Osteoblast (primary cell): ENCODE results near the gene TAF4. TPM values are rescaled to one million over a fixed set of nuclear protein-coding genes. Genes with fewer than 3 reads are reported as not detected.
A peak's percentile ranks its signal among the peaks of the same experiment; 100 is the strongest.

Source experiments
- DNase-seq: peaks from one replicate; pipeline ENCODE4 v3.0.0; 2011; ENCODE audit warnings: low spot score, mixed read lengths; ENCODE audit not compliant: insufficient read length; ENCODE audit errors: missing footprints
- H2AFZ ChIP-seq: 2 replicates; pipeline ENCODE4 v1.6.0; 2011; ENCODE audit warnings: mild to moderate bottlenecking, low read length
- H3K27ac ChIP-seq: 2 replicates; pipeline ENCODE4 v1.5.1; 2011; ENCODE audit warnings: mild to moderate bottlenecking, low read depth, low read length, moderate library complexity
- H3K27me3 ChIP-seq: 2 replicates; pipeline ENCODE4 v1.6.0; 2012; ENCODE audit warnings: mild to moderate bottlenecking, control low read depth, inconsistent platforms, low read length, moderate library complexity; ENCODE audit not compliant: insufficient read depth
- H3K36me3 ChIP-seq: 2 replicates; pipeline ENCODE4 v1.5.1; 2011; ENCODE audit warnings: mild to moderate bottlenecking, low read length, control low read depth, moderate library complexity; ENCODE audit not compliant: insufficient read depth
- H3K4me1 ChIP-seq: 2 replicates; pipeline ENCODE4 v1.5.1; 2011; ENCODE audit warnings: mild to moderate bottlenecking, low read length, control low read depth, moderate library complexity; ENCODE audit not compliant: insufficient read depth
- H3K4me2 ChIP-seq: 2 replicates; pipeline ENCODE4 v1.6.0; 2011; ENCODE audit warnings: mild to moderate bottlenecking, low read length; ENCODE audit not compliant: insufficient read depth
- H3K4me3 ChIP-seq: fragments of 200-600 bp; sonication (generic); 3 replicates; pipeline ENCODE4 v1.5.1; 2012; ENCODE audit warnings: mild to moderate bottlenecking, low read length, inconsistent platforms; ENCODE audit not compliant: insufficient read depth
- H3K79me2 ChIP-seq: 2 replicates; pipeline ENCODE4 v1.6.0; 2012; ENCODE audit warnings: mild to moderate bottlenecking, low read length, control low read depth, inconsistent platforms; ENCODE audit not compliant: insufficient read depth
- H3K9me3 ChIP-seq: 2 replicates; pipeline ENCODE4 v1.5.1; 2011; ENCODE audit warnings: low read depth, low read length, control low read depth
- H4K20me1 ChIP-seq: 2 replicates; pipeline ENCODE4 v1.6.0; 2012; ENCODE audit warnings: mild to moderate bottlenecking, low read length, control low read depth; ENCODE audit not compliant: insufficient read depth
- total RNA-seq: library from RNA; depleted of rRNA; stranded (reverse); fragments of >200 nt; gene quantifications from 2 replicates; pipeline ENCODE4 v1.2.3, GENCODE V29; 2012
- TF ChIP-seq, protein P1 (sequence below): IDR thresholded peaks from 2 replicates; pipeline ENCODE4 v1.5.1; 2011; ENCODE audit warnings: mild to moderate bottlenecking, low read depth, low read length, moderate library complexity; ENCODE audit errors: extremely low read depth

The TAF4 gene
- total RNA-seq, 1 donor, result 4.3 TPM

DNA sequence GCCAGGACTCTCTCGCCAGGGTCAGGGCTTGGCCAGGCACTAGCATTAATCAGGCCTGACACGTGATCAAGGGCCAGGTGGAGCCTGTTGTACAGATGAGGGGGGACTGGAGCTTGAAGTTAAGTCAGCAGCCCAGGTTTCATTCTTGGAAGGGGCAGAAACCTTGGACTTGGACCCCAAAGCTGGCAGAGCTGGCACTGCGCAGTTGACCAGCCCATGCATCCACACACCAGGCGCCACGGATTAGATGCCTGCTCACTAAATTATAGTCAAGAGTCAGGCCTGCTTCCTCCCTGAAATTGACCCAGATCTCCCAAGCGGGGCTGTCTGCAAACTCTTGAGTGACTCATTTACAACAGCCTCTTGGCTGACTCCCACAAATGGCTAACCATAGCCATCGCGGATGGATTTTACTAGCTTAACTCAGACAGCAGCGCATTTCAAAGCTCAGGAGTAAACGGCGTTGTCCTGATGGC, 4.1 kb upstream of the TAF4 start:
- TF ChIP-seq, protein P1, sequence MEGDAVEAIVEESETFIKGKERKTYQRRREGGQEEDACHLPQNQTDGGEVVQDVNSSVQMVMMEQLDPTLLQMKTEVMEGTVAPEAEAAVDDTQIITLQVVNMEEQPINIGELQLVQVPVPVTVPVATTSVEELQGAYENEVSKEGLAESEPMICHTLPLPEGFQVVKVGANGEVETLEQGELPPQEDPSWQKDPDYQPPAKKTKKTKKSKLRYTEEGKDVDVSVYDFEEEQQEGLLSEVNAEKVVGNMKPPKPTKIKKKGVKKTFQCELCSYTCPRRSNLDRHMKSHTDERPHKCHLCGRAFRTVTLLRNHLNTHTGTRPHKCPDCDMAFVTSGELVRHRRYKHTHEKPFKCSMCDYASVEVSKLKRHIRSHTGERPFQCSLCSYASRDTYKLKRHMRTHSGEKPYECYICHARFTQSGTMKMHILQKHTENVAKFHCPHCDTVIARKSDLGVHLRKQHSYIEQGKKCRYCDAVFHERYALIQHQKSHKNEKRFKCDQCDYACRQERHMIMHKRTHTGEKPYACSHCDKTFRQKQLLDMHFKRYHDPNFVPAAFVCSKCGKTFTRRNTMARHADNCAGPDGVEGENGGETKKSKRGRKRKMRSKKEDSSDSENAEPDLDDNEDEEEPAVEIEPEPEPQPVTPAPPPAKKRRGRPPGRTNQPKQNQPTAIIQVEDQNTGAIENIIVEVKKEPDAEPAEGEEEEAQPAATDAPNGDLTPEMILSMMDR, result no peak
- H4K20me1 ChIP-seq, result no peaks in the 10 kb centered on the region
- H3K79me2 ChIP-seq, result no peaks in the 10 kb centered on the region
- H3K27ac ChIP-seq, result no peak overlapping the region
- peaks cover 16% of the 10 kb centered on the region for H3K4me1 ChIP-seq
- H3K4me3 ChIP-seq, result peak overlapping the region; percentile 38
- H3K4me2 ChIP-seq, result peak overlapping the region; percentile 76
- DNase-seq, result peak; percentile 98
- H3K9me3 ChIP-seq, result peaks cover 4% of the 10 kb centered on the region
- peak overlapping the region; percentile 85 for H2AFZ ChIP-seq
- no peaks in the 10 kb centered on the region for H3K27me3 ChIP-seq
- no peaks in the 10 kb centered on the region for H3K36me3 ChIP-seq

DNA sequence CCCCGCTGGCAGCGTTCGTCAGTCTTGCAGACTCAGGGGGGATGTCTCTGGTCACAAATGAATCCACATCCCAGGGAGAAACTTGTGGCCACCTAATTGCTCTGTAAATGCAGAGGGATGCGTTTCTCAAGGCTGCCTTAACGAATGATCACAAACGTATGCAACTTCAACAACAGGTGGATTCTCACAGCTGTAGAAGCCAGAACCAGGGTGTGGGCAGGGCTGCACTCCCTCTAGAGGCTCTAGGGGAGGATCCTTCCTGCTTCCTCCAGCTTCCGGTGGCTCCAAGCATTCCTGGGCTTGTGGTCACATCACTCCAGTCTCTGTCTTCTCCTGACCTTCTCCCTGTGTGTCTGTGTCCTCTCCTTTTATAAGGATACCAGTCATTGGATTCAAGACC, 3.3 kb upstream of the TAF4 start:
- peaks cover 4% of the 10 kb centered on the region for H3K79me2 ChIP-seq
- TF ChIP-seq, protein P1, result no peak
- no peaks in the 10 kb centered on the region for H3K36me3 ChIP-seq
- no peak overlapping the region for H3K4me2 ChIP-seq
- H3K4me1 ChIP-seq, result peaks cover 16% of the 10 kb centered on the region
- no peak for DNase-seq
- no peak overlapping the region for H3K4me3 ChIP-seq
- no peak overlapping the region for H3K27ac ChIP-seq
- H4K20me1 ChIP-seq, result peaks cover 2% of the 10 kb centered on the region
- H2AFZ ChIP-seq, result no peak overlapping the region
- no peaks in the 10 kb centered on the region for H3K27me3 ChIP-seq
- peaks cover 4% of the 10 kb centered on the region for H3K9me3 ChIP-seq

DNA sequence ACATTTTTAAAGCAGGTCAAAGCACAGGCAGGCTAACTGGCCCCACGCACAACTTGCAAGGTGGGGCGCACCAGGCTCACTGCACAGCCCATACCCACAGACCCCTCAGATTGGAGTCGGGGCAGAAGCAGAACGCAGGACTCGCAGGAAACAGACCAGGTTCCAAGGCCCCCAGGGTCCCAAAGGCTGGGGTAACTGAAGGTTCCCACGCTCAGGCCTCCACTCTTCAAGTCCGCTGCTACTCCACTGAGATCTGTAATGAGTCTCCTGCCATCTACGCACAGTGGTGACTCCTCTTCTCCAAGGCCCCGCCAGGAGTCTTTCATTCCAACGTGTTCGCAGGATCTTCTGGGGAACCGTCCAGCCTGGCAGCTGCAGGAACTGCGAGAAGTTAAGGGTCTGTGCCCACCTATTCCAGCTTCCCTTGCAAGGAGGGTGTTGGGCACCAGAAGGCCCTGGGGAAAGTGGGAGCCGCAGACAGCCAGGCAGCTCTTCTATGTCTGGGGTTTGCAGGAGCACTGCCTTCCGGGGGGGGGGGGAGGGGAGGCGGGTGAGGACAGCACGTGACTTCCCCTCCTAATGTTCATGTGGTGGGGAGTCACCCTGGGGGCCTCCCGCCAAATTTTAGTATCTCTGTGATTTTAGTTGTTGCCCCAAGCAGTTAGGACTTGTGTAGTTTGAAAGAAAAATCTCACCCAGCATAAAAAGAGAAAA, 2.0 kb upstream of the TAF4 start:
- Histone ChIP-seq H3K4me2 (no peak overlapping the region), H3K27ac (no peak overlapping the region), H3K79me2 (peaks cover 17% of the 10 kb centered on the region), H2AFZ (no peak overlapping the region), H4K20me1 (peaks cover 15% of the 10 kb centered on the region), H3K4me3 (no peak overlapping the region), H3K9me3 (no peaks in the 10 kb centered on the region), H3K4me1 (peaks cover 16% of the 10 kb centered on the region), H3K36me3 (no peaks in the 10 kb centered on the region), H3K27me3 (no peaks in the 10 kb centered on the region)
- peak; percentile 68 for DNase-seq
- TF ChIP-seq, protein P1, result no peak

DNA sequence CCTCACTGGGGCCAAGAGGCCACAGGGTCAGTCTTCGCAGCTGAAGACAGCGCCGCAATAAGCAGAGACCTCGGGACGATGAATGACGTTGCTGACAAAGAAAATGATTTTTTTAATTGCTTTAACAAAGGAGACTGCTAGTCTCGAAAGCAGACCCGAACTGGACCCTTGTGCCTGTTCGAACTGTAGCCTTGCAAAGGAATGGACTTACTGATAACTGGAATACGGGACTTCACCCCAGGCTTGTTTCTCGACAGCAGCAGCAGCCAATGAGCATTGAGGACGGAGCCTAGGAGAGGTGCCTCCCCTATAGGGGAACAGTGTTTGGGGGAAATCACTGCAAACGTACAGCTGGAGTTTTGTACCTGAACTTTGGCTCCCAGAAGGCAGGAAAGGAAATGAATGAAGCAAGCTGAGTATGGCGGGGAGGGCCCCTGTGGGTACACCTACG, 1.3 kb upstream of the TAF4 start:
- Histone ChIP-seq H3K4me3 (peak overlapping the region; percentile 76), H3K36me3 (no peaks in the 10 kb centered on the region), H3K27ac (peak overlapping the region; percentile 66), H3K27me3 (no peaks in the 10 kb centered on the region), H3K4me1 (peaks cover 16% of the 10 kb centered on the region), H4K20me1 (peaks cover 21% of the 10 kb centered on the region), H3K4me2 (peak overlapping the region; percentile 83), H3K9me3 (no peaks in the 10 kb centered on the region), H3K79me2 (peaks cover 23% of the 10 kb centered on the region), H2AFZ (peak overlapping the region; percentile 61)
- DNase-seq, result peak; percentile 79
- TF ChIP-seq, protein P1, result no peak
